Fibroblast of mammary gland (primary cell): ENCODE results near the gene DRAXIN.
A peak's percentile ranks its signal among the peaks of the same experiment; 100 is the strongest.

Experiments
- DNase-seq: peaks from one replicate; pipeline ENCODE4 v3.0.0-alpha.2; 2010; ENCODE audit warnings: low read depth
- H3K4me3 ChIP-seq: 2 replicates; pipeline ENCODE4 v1.5.1; 2011; ENCODE audit warnings: low read depth, mild to moderate bottlenecking, low read length, moderate library complexity; ENCODE audit not compliant: control insufficient read depth
- CTCF ChIP-seq: conservative IDR thresholded peaks from 2 replicates; pipeline ENCODE4 v1.5.1; 2011; ENCODE audit warnings: low read depth, low read length, inconsistent platforms; ENCODE audit not compliant: control insufficient read depth, insufficient read depth

Gene DRAXIN

GRCh38 chr1:11748294-11749202 is 57.0 kb downstream of the DRAXIN start:
- no peak overlapping the region for H3K4me3 ChIP-seq
- no peak for DNase-seq
- TF ChIP-seq CTCF, result no peak

- no peak overlapping the region for H3K4me3 ChIP-seq
- DNase-seq, result peak; percentile 16
- TF ChIP-seq CTCF, result peak; percentile 35
Measured at GRCh38 chr1:11749203-11749689, 57.7 kb downstream of the DRAXIN start.

GRCh38 chr1:11749996-11750395 is 58.5 kb downstream of the DRAXIN start:
- TF ChIP-seq CTCF, result no peak
- DNase-seq, result no peak
- H3K4me3 ChIP-seq, result no peak overlapping the region

GRCh38 chr1:11751087-11751486 is 59.6 kb downstream of the DRAXIN start:
- no peak overlapping the region for H3K4me3 ChIP-seq
- TF ChIP-seq CTCF, result no peak
- no peak for DNase-seq

GRCh38 chr1:11752359-11753088 is 61.0 kb downstream of the DRAXIN start:
- no peak overlapping the region for H3K4me3 ChIP-seq
- TF ChIP-seq CTCF, result no peak
- no peak for DNase-seq

GRCh38 chr1:11753555-11754208 is 62.2 kb downstream of the DRAXIN start:
- no peak for DNase-seq
- no peak overlapping the region for H3K4me3 ChIP-seq
- no peak for TF ChIP-seq CTCF
